Right atrium auricular region (tissue), 2 donors: ENCODE measurements around the gene TTC7B. TPM values are rescaled to one million over a fixed set of nuclear protein-coding genes. Genes with fewer than 3 reads are reported as not detected.
A peak's percentile ranks its signal among the peaks of the same experiment; 100 is the strongest.

Experiments used
- DNase-seq: peaks from one replicate; pipeline ENCODE4 v3.0.0-alpha.2; 2019; ENCODE audit warnings: low spot score
- H3K27ac ChIP-seq, 2 donors: fragments of 200-600 bp; sonication (generic); 1 replicate in 1 of 2; 2 replicates in 1 of 2; pipeline ENCODE4 v1.5.1; 2016 to 2019
- H3K27me3 ChIP-seq, 2 donors: fragments of 200-600 bp; sonication (generic); one replicate each; pipeline versions ENCODE4 v1.5.1 to v1.6.0; 2017 to 2019
- H3K36me3 ChIP-seq: fragments of 200-600 bp; sonication (generic); one replicate; pipeline ENCODE4 v1.5.1; 2016
- H3K4me1 ChIP-seq, 2 donors: fragments of 200-600 bp; sonication (generic); one replicate each; pipeline versions ENCODE4 v1.5.1 to v1.6.0; 2017 to 2019
- H3K4me3 ChIP-seq, 2 donors: fragments of 200-600 bp; sonication (generic); 1 replicate in 1 of 2; 2 replicates in 1 of 2; pipeline ENCODE4 v1.5.1; 2017 to 2019; ENCODE audit warnings: mild to moderate bottlenecking in 1 of 2, moderate library complexity in 1 of 2
- H3K9me3 ChIP-seq, 2 donors: fragments of 200-600 bp; sonication (generic); one replicate each; pipeline ENCODE4 v1.5.1; 2019
- total RNA-seq, 2 donors: library from RNA; depleted of rRNA; stranded (reverse); fragments of >200 nt; gene quantifications; one replicate each; pipeline ENCODE4 v1.1.0, GENCODE V29; 2016
- TF ChIP-seq, protein P1 (sequence below), 2 donors: fragments of 200-600 bp; sonication (generic); IDR thresholded peaks; one replicate each; pipeline ENCODE4 v1.5.1; 2019; ENCODE audit warnings: antibody characterized with exemption in 2 of 2

TTC7B gene
- total RNA-seq, 2 donors from 2014 or later: 45.5 to 57.3 TPM

GRCh38 chr14:90514015-90514398 is 302.2 kb downstream of the TTC7B start:
- Histone ChIP-seq H3K36me3 (no peaks in the 10 kb centered on the region), H3K9me3 (no peaks in the 10 kb centered on the region), H3K4me1 (peaks cover 0 to 45% of the 10 kb centered on the region in 2 donors), H3K4me3 (no peak overlapping the region), H3K27ac (peak overlapping the region; percentile 86 to 94), H3K27me3 (no peaks in the 10 kb centered on the region)
- no peak for DNase-seq
- TF ChIP-seq, protein P1, sequence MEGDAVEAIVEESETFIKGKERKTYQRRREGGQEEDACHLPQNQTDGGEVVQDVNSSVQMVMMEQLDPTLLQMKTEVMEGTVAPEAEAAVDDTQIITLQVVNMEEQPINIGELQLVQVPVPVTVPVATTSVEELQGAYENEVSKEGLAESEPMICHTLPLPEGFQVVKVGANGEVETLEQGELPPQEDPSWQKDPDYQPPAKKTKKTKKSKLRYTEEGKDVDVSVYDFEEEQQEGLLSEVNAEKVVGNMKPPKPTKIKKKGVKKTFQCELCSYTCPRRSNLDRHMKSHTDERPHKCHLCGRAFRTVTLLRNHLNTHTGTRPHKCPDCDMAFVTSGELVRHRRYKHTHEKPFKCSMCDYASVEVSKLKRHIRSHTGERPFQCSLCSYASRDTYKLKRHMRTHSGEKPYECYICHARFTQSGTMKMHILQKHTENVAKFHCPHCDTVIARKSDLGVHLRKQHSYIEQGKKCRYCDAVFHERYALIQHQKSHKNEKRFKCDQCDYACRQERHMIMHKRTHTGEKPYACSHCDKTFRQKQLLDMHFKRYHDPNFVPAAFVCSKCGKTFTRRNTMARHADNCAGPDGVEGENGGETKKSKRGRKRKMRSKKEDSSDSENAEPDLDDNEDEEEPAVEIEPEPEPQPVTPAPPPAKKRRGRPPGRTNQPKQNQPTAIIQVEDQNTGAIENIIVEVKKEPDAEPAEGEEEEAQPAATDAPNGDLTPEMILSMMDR (IDR thresholded peaks at IDR 0.05): no peak

GRCh38 chr14:90513161-90514014 is 302.8 kb downstream of the TTC7B start:
- Histone ChIP-seq H3K4me1 (peaks cover 0 to 39% of the 10 kb centered on the region in 2 donors), H3K36me3 (no peaks in the 10 kb centered on the region), H3K27ac (peak overlapping the region; percentile 86 to 94), H3K4me3 (no peak overlapping the region), H3K27me3 (no peaks in the 10 kb centered on the region), H3K9me3 (no peaks in the 10 kb centered on the region)
- peak; percentile 70 for DNase-seq
- TF ChIP-seq, protein P1 (IDR thresholded peaks at IDR 0.05): peak in 1 of 2 donors; percentile 18

DNA sequence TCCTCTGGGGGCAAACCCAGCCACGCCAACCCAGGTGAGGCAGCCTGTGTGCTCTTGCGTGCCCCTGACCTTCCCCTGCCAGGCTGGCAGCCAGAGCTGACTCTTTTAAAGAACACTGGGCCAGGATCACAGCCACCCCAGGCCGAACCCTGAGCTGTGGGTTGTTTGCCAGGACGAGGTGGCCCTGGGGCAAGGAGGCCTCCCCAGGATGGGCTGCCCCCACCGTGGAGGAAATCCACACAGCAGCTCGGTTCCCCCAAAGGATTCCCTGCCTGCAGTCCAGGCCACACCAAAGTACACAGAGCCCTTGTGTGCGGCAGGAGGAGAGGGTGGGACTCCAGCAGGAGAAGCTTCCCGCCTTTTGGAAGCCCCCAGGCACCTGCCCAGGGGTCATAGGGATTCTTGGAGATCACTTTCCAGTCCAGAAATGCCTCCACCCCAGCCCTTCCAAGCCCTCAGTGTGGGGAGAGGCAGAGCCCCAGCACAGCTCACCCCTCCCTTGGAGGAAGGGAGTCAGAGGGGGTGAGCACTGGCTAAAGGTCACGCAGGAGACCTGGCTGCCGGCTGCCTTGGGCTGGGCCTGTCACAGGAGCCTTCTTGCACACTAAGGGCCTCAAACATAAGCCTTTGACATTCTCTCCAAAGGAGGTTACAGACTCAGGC is 303.8 kb downstream of the TTC7B start:
- H3K27ac ChIP-seq: peak overlapping the region; percentile 86 to 94
- no peaks in the 10 kb centered on the region for H3K9me3 ChIP-seq
- DNase-seq: no peak
- TF ChIP-seq, protein P1 (IDR thresholded peaks at IDR 0.05): no peak
- no peaks in the 10 kb centered on the region for H3K27me3 ChIP-seq
- H3K4me1 ChIP-seq: peaks cover 0 to 31% of the 10 kb centered on the region in 2 donors
- no peak overlapping the region for H3K4me3 ChIP-seq
- no peaks in the 10 kb centered on the region for H3K36me3 ChIP-seq

DNA sequence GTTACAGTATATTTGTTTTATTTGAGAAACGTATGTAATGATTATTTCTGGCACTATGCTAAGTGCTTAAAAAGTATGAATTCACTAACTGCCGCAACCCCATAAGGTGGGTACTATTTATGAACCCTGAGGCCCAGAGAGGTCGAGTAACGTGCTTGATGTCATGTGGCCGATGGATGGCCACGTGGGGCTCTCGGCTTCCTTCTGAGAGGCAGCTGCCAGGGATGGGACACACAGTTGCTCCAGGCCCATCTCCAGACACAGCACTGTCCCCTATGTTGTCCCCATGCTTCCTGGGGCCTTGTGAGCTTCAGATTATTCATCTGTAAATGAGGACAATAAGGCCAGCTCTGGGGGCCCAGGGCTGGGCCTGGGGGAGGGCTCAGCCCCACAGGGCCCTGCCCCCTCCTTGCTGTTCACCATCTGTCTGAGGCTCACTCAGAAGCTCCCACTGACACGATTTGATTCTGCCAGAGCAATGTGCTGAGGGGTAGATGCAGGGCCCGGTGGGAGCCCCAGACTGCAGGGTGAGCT is 304.4 kb downstream of the TTC7B start:
- Histone ChIP-seq H3K9me3 (no peaks in the 10 kb centered on the region), H3K4me1 (peaks cover 0 to 31% of the 10 kb centered on the region in 2 donors), H3K4me3 (no peak overlapping the region), H3K27me3 (no peaks in the 10 kb centered on the region), H3K36me3 (no peaks in the 10 kb centered on the region), H3K27ac (peak overlapping the region; percentile 86 to 94)
- no peak for DNase-seq
- TF ChIP-seq, protein P1 (IDR thresholded peaks at IDR 0.05): no peak

- no peaks in the 10 kb centered on the region for H3K36me3 ChIP-seq
- no peaks in the 10 kb centered on the region for H3K27me3 ChIP-seq
- H3K9me3 ChIP-seq: no peaks in the 10 kb centered on the region
- TF ChIP-seq, protein P1 (IDR thresholded peaks at IDR 0.05): no peak
- H3K4me3 ChIP-seq: no peak overlapping the region
- H3K27ac ChIP-seq: peak overlapping the region in 1 of 2 donors; percentile 86
- peaks cover 0 to 31% of the 10 kb centered on the region in 2 donors for H3K4me1 ChIP-seq
- DNase-seq: no peak
Observed at GRCh38 chr14:90511252-90511651, 305.0 kb downstream of the TTC7B start.
